Pulmonary artery endothelial cell (primary cell): ENCODE results near the gene PIK3R3. TPM values are rescaled to one million over a fixed set of nuclear protein-coding genes. Genes with fewer than 3 reads are reported as not detected.

Experiments used
- total RNA-seq: library from RNA; depleted of rRNA; stranded (reverse); fragments of >200 nt; gene quantifications from 2 replicates; pipeline ENCODE4 v1.2.3, GENCODE V29; 2014

Gene PIK3R3
- total RNA-seq, 1 donor from 2014 or later = 10.7 TPM

Other genes with a start within 250 kb of the PIK3R3 start
- gene TSPAN1, start 42.5 kb upstream of the PIK3R3 start, total RNA-seq = 0.21 and 0.59 TPM in 2 replicates
- not detected in 2 replicates for gene P3R3URF, start 43.9 kb upstream of the PIK3R3 start, total RNA-seq
- gene POMGNT1, start 65.8 kb upstream of the PIK3R3 start, total RNA-seq = 46.2 and 48.9 TPM in 2 replicates
- 2.0 and 3.4 TPM in 2 replicates for gene LURAP1, start 70.7 kb upstream of the PIK3R3 start, total RNA-seq
- 5.1 and 7.4 TPM in 2 replicates for gene RAD54L, start 115.1 kb upstream of the PIK3R3 start, total RNA-seq
- 61.6 and 67.6 TPM in 2 replicates for gene LRRC41, start 171.0 kb upstream of the PIK3R3 start, total RNA-seq
- 191 and 376 TPM in 2 replicates for gene UQCRH, start 171.1 kb upstream of the PIK3R3 start, total RNA-seq
- gene NSUN4, start 208.2 kb upstream of the PIK3R3 start, total RNA-seq = 17.3 and 22.8 TPM in 2 replicates